Loucy (cell line): Measurements from ENCODE around the gene TREML1.

Experiments
- EZH2phosphoT487 ChIP-seq: fragments of 200-600 bp; IDR thresholded peaks from 2 replicates; pipeline ENCODE4 v1.6.1; 2018; ENCODE audit warnings: antibody characterized with exemption, mild to moderate bottlenecking, moderate library complexity, borderline replicate concordance
- TF ChIP-seq, protein P1 (sequence below): fragments of 200-600 bp; sonication (generic); conservative IDR thresholded peaks from 2 replicates; pipeline ENCODE4 v1.5.1; 2014; ENCODE audit warnings: mild to moderate bottlenecking, antibody characterized with exemption, low read length

GRCh38 chr6:41155132-41155805 is 1.1 kb upstream of the TREML1 start:
- TF ChIP-seq, protein P1, sequence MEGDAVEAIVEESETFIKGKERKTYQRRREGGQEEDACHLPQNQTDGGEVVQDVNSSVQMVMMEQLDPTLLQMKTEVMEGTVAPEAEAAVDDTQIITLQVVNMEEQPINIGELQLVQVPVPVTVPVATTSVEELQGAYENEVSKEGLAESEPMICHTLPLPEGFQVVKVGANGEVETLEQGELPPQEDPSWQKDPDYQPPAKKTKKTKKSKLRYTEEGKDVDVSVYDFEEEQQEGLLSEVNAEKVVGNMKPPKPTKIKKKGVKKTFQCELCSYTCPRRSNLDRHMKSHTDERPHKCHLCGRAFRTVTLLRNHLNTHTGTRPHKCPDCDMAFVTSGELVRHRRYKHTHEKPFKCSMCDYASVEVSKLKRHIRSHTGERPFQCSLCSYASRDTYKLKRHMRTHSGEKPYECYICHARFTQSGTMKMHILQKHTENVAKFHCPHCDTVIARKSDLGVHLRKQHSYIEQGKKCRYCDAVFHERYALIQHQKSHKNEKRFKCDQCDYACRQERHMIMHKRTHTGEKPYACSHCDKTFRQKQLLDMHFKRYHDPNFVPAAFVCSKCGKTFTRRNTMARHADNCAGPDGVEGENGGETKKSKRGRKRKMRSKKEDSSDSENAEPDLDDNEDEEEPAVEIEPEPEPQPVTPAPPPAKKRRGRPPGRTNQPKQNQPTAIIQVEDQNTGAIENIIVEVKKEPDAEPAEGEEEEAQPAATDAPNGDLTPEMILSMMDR: no peak
- no peak for TF ChIP-seq EZH2phosphoT487
